HCT116 (cell line): ENCODE measurements around the gene STK17A.

Source experiments
- EGR1 ChIP-seq: IDR thresholded peaks from 2 replicates; pipeline ENCODE4 v1.6.1; 2012; ENCODE audit warnings: low read depth
- EZH2 ChIP-seq: fragments of 200-600 bp; sonication (generic); IDR thresholded peaks from 2 replicates; pipeline ENCODE4 v1.6.1; 2017; ENCODE audit warnings: antibody characterized with exemption, mixed run types
- EZH2phosphoT487 ChIP-seq: fragments of 200-600 bp; IDR thresholded peaks from 2 replicates; pipeline ENCODE4 v1.6.1; 2018; ENCODE audit warnings: antibody characterized with exemption, borderline replicate concordance
- JUND ChIP-seq: IDR thresholded peaks from 2 replicates; pipeline ENCODE4 v1.6.1; 2012
- POLR2A ChIP-seq: IDR thresholded peaks from 2 replicates; pipeline ENCODE4 v1.7.0; 2011; ENCODE audit warnings: borderline replicate concordance; ENCODE audit not compliant: insufficient read depth, insufficient read length; ENCODE audit errors: extremely low read depth
- POLR2AphosphoS5 ChIP-seq: IDR thresholded peaks from 2 replicates; pipeline ENCODE4 v1.6.1; 2011; ENCODE audit warnings: mild to moderate bottlenecking, low read depth, low read length, moderate library complexity
- RAD21 ChIP-seq: IDR thresholded peaks from 2 replicates; pipeline ENCODE4 v1.6.1; 2012; ENCODE audit warnings: low read depth, mild to moderate bottlenecking
- SP1 ChIP-seq: IDR thresholded peaks from 2 replicates; pipeline ENCODE4 v1.6.1; 2012; ENCODE audit warnings: low read depth
- SRF ChIP-seq: IDR thresholded peaks from 2 replicates; pipeline ENCODE4 v1.6.1; 2012; ENCODE audit warnings: low read depth
- YY1 ChIP-seq: IDR thresholded peaks from 2 replicates; pipeline ENCODE4 v1.6.1; 2011; ENCODE audit warnings: low read length, low read depth, moderate library complexity, mild to moderate bottlenecking; ENCODE audit not compliant: insufficient replicate concordance; ENCODE audit errors: extremely low read depth
- ZNF274 ChIP-seq: fragments of 200-500 bp; sonication (Bioruptor generic); IDR thresholded peaks from 2 replicates; pipeline ENCODE4 v1.6.1; 2014; ENCODE audit warnings: mild to moderate bottlenecking, low read depth, low read length, inconsistent platforms
- TF ChIP-seq, protein P1 (sequence below): IDR thresholded peaks from 2 replicates; pipeline ENCODE4 v1.6.1; 2012; ENCODE audit warnings: low read depth
- TF ChIP-seq, protein P2 (sequence below): IDR thresholded peaks from 2 replicates; pipeline ENCODE4 v1.6.1; 2012
- TF ChIP-seq, protein P3 (sequence below), 3 experiments: fragments of 200-600 bp in 1 of 3; sonication (generic) in 1 of 3; IDR thresholded peaks in 2 of 3; conservative IDR thresholded peaks in 1 of 3; 2 replicates each; pipeline ENCODE4 v1.5.1; 2012 to 2017; ENCODE audit warnings: low read depth in 2 of 3, low read length in 2 of 3, antibody characterized with exemption in 1 of 3, borderline replicate concordance in 1 of 3, control low read depth in 1 of 3, mild to moderate bottlenecking in 1 of 3, mixed read lengths in 1 of 3, mixed run types in 1 of 3, moderate library complexity in 1 of 3; ENCODE audit not compliant: insufficient read depth in 1 of 3

DNA sequence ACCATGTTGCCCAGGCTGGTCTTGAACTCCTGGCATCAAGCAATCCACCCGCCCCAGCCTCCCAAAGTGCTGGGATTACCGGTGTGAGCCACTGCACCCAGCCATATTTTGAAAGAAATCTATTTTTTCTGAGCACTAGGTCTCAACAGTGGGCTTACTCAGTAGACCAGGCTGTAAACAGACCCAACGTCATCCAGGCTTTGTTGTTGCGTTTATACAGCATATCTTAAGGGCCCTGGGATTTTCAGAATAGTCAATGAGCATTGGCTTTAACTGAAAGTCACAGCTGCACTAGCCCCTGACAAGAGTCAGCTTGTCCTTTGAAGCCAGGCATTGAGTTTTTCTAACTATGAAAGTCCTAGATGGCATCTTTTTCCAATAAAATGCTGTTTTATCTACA, 49.8 kb downstream of the STK17A start:
- TF ChIP-seq EZH2 (no peak), SP1 (no peak), RAD21 (no peak), EZH2phosphoT487 (no peak), EGR1 (no peak), YY1 (no peak), JUND (no peak), POLR2AphosphoS5 (no peak), ZNF274 (no peak), SRF (no peak), POLR2A (no peak)
- TF ChIP-seq, protein P1, sequence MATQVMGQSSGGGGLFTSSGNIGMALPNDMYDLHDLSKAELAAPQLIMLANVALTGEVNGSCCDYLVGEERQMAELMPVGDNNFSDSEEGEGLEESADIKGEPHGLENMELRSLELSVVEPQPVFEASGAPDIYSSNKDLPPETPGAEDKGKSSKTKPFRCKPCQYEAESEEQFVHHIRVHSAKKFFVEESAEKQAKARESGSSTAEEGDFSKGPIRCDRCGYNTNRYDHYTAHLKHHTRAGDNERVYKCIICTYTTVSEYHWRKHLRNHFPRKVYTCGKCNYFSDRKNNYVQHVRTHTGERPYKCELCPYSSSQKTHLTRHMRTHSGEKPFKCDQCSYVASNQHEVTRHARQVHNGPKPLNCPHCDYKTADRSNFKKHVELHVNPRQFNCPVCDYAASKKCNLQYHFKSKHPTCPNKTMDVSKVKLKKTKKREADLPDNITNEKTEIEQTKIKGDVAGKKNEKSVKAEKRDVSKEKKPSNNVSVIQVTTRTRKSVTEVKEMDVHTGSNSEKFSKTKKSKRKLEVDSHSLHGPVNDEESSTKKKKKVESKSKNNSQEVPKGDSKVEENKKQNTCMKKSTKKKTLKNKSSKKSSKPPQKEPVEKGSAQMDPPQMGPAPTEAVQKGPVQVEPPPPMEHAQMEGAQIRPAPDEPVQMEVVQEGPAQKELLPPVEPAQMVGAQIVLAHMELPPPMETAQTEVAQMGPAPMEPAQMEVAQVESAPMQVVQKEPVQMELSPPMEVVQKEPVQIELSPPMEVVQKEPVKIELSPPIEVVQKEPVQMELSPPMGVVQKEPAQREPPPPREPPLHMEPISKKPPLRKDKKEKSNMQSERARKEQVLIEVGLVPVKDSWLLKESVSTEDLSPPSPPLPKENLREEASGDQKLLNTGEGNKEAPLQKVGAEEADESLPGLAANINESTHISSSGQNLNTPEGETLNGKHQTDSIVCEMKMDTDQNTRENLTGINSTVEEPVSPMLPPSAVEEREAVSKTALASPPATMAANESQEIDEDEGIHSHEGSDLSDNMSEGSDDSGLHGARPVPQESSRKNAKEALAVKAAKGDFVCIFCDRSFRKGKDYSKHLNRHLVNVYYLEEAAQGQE, result no peak
- TF ChIP-seq, protein P2, sequence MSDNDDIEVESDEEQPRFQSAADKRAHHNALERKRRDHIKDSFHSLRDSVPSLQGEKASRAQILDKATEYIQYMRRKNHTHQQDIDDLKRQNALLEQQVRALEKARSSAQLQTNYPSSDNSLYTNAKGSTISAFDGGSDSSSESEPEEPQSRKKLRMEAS, result no peak
- TF ChIP-seq, protein P3, sequence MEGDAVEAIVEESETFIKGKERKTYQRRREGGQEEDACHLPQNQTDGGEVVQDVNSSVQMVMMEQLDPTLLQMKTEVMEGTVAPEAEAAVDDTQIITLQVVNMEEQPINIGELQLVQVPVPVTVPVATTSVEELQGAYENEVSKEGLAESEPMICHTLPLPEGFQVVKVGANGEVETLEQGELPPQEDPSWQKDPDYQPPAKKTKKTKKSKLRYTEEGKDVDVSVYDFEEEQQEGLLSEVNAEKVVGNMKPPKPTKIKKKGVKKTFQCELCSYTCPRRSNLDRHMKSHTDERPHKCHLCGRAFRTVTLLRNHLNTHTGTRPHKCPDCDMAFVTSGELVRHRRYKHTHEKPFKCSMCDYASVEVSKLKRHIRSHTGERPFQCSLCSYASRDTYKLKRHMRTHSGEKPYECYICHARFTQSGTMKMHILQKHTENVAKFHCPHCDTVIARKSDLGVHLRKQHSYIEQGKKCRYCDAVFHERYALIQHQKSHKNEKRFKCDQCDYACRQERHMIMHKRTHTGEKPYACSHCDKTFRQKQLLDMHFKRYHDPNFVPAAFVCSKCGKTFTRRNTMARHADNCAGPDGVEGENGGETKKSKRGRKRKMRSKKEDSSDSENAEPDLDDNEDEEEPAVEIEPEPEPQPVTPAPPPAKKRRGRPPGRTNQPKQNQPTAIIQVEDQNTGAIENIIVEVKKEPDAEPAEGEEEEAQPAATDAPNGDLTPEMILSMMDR (IDR thresholded peaks at IDR 0.05 in 2 of 3, conservative IDR thresholded peaks at IDR 0.05 in 1 of 3; ENCODE audit: borderline replicate concordance in 1 of 3, insufficient read depth in 1 of 3, low read depth in 2 of 3, low read length in 2 of 3), result no peak
